OCI-LY7 (cell line): ENCODE data around the gene CDH23. TPM values are rescaled to one million over a fixed set of nuclear protein-coding genes. Genes with fewer than 3 reads are reported as not detected.

ENCODE experiments used
- BruUV-seq: library from RNA; stranded (reverse); fragments of 400-500 nt; replicated peaks from 2 replicates; lab custom pipeline; 2021; lab: Mats Ljungman, UMichigan
- CTCF ChIA-PET: fragments of 300-600 bp; sonication (Branson Sonifier 250); formaldehyde crosslinking; loops from one replicate; lab custom pipeline; 2022; ENCODE audit warnings: antibody characterized with exemption; ENCODE audit not compliant: unreplicated experiment; lab: Charles Lee
- POLR2A ChIA-PET: fragments of 300-600 bp; sonication (Branson Sonifier 250); formaldehyde crosslinking; loops from one replicate; lab custom pipeline; 2022; ENCODE audit warnings: antibody characterized with exemption; lab: Charles Lee
- DNase-seq: peaks from one replicate; pipeline ENCODE4 v3.0.0-alpha.2; 2015; ENCODE audit warnings: low spot score
- H2AFZ ChIP-seq: fragments of 200-600 bp; sonication (generic), shearing (Covaris generic); 2 replicates; pipeline ENCODE4 v1.6.1; 2014; ENCODE audit warnings: mild to moderate bottlenecking, antibody characterized with exemption, low read length, moderate library complexity
- H3K27ac ChIP-seq: fragments of 200-600 bp; sonication (generic); 2 replicates; pipeline ENCODE4 v1.5.1; 2014; ENCODE audit warnings: mixed run types, low read depth, mild to moderate bottlenecking, moderate library complexity, low read length, inconsistent platforms; ENCODE audit not compliant: poor library complexity, severe bottlenecking
- H3K36me3 ChIP-seq: fragments of 200-600 bp; sonication (generic); 2 replicates; pipeline ENCODE4 v1.6.1; 2014; ENCODE audit warnings: mild to moderate bottlenecking, antibody characterized with exemption, low read length, moderate library complexity, mixed read lengths; ENCODE audit not compliant: insufficient read depth
- H3K4me1 ChIP-seq: fragments of 200-600 bp; sonication (generic); 2 replicates; pipeline ENCODE4 v1.5.1; 2014; ENCODE audit warnings: mild to moderate bottlenecking, low read length; ENCODE audit not compliant: insufficient read depth, poor library complexity, severe bottlenecking
- H3K4me2 ChIP-seq: fragments of 200-600 bp; sonication (generic); 2 replicates; pipeline ENCODE4 v1.6.1; 2014; ENCODE audit warnings: mild to moderate bottlenecking, low read length
- H3K4me3 ChIP-seq: fragments of 200-600 bp; sonication (generic); 2 replicates; pipeline ENCODE4 v1.5.1; 2014; ENCODE audit warnings: mild to moderate bottlenecking, low read depth, low read length; ENCODE audit not compliant: poor library complexity, severe bottlenecking
- H3K79me2 ChIP-seq: fragments of 200-600 bp; sonication (generic); 2 replicates; pipeline ENCODE4 v1.6.1; 2016; ENCODE audit warnings: low read depth, mild to moderate bottlenecking, low read length, moderate library complexity, mixed read lengths; ENCODE audit not compliant: insufficient read depth
- H3K9me2 ChIP-seq: fragments of 200-600 bp; sonication (generic); 2 replicates; pipeline ENCODE4 v1.6.1; 2016; ENCODE audit warnings: mild to moderate bottlenecking, low read length, mixed read lengths; ENCODE audit not compliant: insufficient read depth
- H3K9me3 ChIP-seq: fragments of 200-600 bp; sonication (generic); 2 replicates; pipeline ENCODE4 v1.6.1; 2014; ENCODE audit warnings: mild to moderate bottlenecking, mixed run types, low read length, mixed read lengths
- H4K20me1 ChIP-seq: fragments of 200-600 bp; sonication (generic); 2 replicates; pipeline ENCODE4 v1.6.1; 2014; ENCODE audit warnings: mild to moderate bottlenecking, antibody characterized with exemption, low read length, moderate library complexity, mixed read lengths; ENCODE audit not compliant: insufficient read depth
- CTCF ChIP-seq: fragments of 200-600 bp; sonication (generic); conservative IDR thresholded peaks from 2 replicates; pipeline ENCODE4 v1.5.1; 2014; ENCODE audit warnings: mild to moderate bottlenecking, antibody characterized with exemption, low read length, moderate library complexity, mixed read lengths
- EZH2phosphoT487 ChIP-seq: fragments of 200-600 bp; sonication (generic); IDR thresholded peaks from 2 replicates; pipeline ENCODE4 v1.6.1; 2018; ENCODE audit warnings: low read depth, borderline replicate concordance, mild to moderate bottlenecking, mixed run types, antibody characterized with exemption, low read length, moderate library complexity, mixed read lengths
- intact Hi-C: fragments of 100-400 bp; cut with micrococcal nuclease; formaldehyde crosslinking; loops from one replicate; pipeline ENCODE4 v1.10.0; 2022; ENCODE audit not compliant: unreplicated experiment
- total RNA-seq, 2 experiments: library from RNA; depleted of rRNA in 1 of 2; stranded (reverse); fragments of >200 nt in 1 of 2; shearing (Covaris generic) in 1 of 2; gene quantifications; 2 replicates each; pipeline ENCODE4 v1.2.3, GENCODE V29; 2014 to 2022

Gene CDH23
- total RNA-seq, 2 experiments from 2014 or later, result 0.92 to 9.9 TPM

GRCh38 chr10:71442859-71443570 lies 46.3 kb downstream of the CDH23 start:
- no peak for TF ChIP-seq CTCF
- TF ChIP-seq EZH2phosphoT487, result no peak
- Histone ChIP-seq H3K9me2 (no peaks in the 10 kb centered on the region), H2AFZ (no peak overlapping the region), H3K4me3 (no peak overlapping the region), H3K4me2 (no peak overlapping the region), H3K36me3 (no peaks in the 10 kb centered on the region), H3K4me1 (no peaks in the 10 kb centered on the region), H4K20me1 (no peaks in the 10 kb centered on the region), H3K79me2 (no peaks in the 10 kb centered on the region), H3K27ac (no peak overlapping the region), H3K9me3 (no peaks in the 10 kb centered on the region)
- POLR2A ChIA-PET, result no interaction called here
- intact Hi-C loops, result no loop called here
- no peak for DNase-seq
- BruUV-seq, result no TSS peak
- CTCF ChIA-PET, result interaction anchor here (0.8 kb wide), 1 partner anchor 17 kb away, joined by 3 read pairs; no protein-coding TSS in a partner anchor

- Histone ChIP-seq H3K9me3 (no peaks in the 10 kb centered on the region), H3K9me2 (no peaks in the 10 kb centered on the region), H3K4me1 (no peaks in the 10 kb centered on the region), H3K36me3 (no peaks in the 10 kb centered on the region), H4K20me1 (no peaks in the 10 kb centered on the region), H3K4me2 (no peak overlapping the region), H3K27ac (no peak overlapping the region), H2AFZ (no peak overlapping the region), H3K79me2 (no peaks in the 10 kb centered on the region), H3K4me3 (no peak overlapping the region)
- TF ChIP-seq EZH2phosphoT487 (no peak), CTCF (no peak)
- DNase-seq, result no peak
- intact Hi-C loops, result no loop called here
- BruUV-seq, result no TSS peak
- ChIA-PET CTCF (interaction anchor here (0.8 kb wide), 1 partner anchor 16 kb away, joined by 3 read pairs; no protein-coding TSS in a partner anchor), POLR2A (no interaction called here)
Observed at GRCh38 chr10:71443676-71444075, 47.0 kb downstream of the CDH23 start.
